ENCODE data around the gene INPP5F.

Gene INPP5F

GRCh38 chr10:119725828-119726675 is at the start of gene INPP5F:
TSS of gene INPP5F (plus strand) at chr10:119726050. CDS start at chr10:119726263, 213 bp downstream.
- DNase-seq: peak; percentile 83

- DNase-seq: no peak
Measured at GRCh38 chr10:119677126-119677525, 48.7 kb upstream of the INPP5F start.

- DNase-seq: no peak
Measured at GRCh38 chr10:119677904-119678755, 47.7 kb upstream of the INPP5F start.

- no peak for DNase-seq
Measured at GRCh38 chr10:119679480-119679829, 46.4 kb upstream of the INPP5F start.

GRCh38 chr10:119680050-119680449 is 45.8 kb upstream of the INPP5F start:
- DNase-seq: no peak

- DNase-seq: no peak
Measured at GRCh38 chr10:119680650-119681081, 45.2 kb upstream of the INPP5F start.

- DNase-seq: peak; percentile 60
Measured at GRCh38 chr10:119686465-119687191, 39.2 kb upstream of the INPP5F start.

- no peak for DNase-seq
Measured at GRCh38 chr10:119687192-119688032, 38.4 kb upstream of the INPP5F start.

- no peak for DNase-seq
Measured at GRCh38 chr10:119688033-119688508, 37.8 kb upstream of the INPP5F start.

- no peak for DNase-seq
Measured at GRCh38 chr10:119689016-119689580, 36.8 kb upstream of the INPP5F start.

- no peak for DNase-seq
Measured at GRCh38 chr10:119691726-119692125, 34.1 kb upstream of the INPP5F start.

- DNase-seq: no peak
Measured at GRCh38 chr10:119693262-119693957, 32.4 kb upstream of the INPP5F start.

- no peak for DNase-seq
Measured at GRCh38 chr10:119694608-119695007, 31.2 kb upstream of the INPP5F start.

GRCh38 chr10:119700321-119700954 is 25.4 kb upstream of the INPP5F start:
- no peak for DNase-seq

GRCh38 chr10:119701861-119702260 is 24.0 kb upstream of the INPP5F start:
- DNase-seq: no peak

GRCh38 chr10:119702583-119702982 is 23.3 kb upstream of the INPP5F start:
- DNase-seq: no peak

- DNase-seq: no peak
Measured at GRCh38 chr10:119703903-119704508, 21.8 kb upstream of the INPP5F start.

GRCh38 chr10:119705434-119705831 is 20.4 kb upstream of the INPP5F start:
- no peak for DNase-seq

GRCh38 chr10:119706521-119707278 is 19.1 kb upstream of the INPP5F start:
- DNase-seq: no peak
